Caco-2 (cell line): ENCODE measurements around the gene PPP4R1. TPM values are rescaled to one million over a fixed set of nuclear protein-coding genes. Genes with fewer than 3 reads are reported as not detected.

Source experiments
- BruUV-seq: library from RNA; stranded (reverse); fragments of 400-500 nt; replicated peaks from 2 replicates; lab custom pipeline; 2021; lab: Mats Ljungman, UMichigan
- CTCF ChIA-PET: fragments of 300-600 bp; sonication (Branson Sonifier 250); formaldehyde crosslinking; loops from one replicate; lab custom pipeline; 2022; ENCODE audit warnings: antibody characterized with exemption; lab: Charles Lee
- POLR2A ChIA-PET: fragments of 300-600 bp; sonication (Branson Sonifier 250); formaldehyde crosslinking; loops from one replicate; lab custom pipeline; 2022; ENCODE audit warnings: antibody characterized with exemption; lab: Charles Lee
- DNase-seq, 2 experiments: peaks; one replicate each; pipeline versions ENCODE4 v3.0.0 to v3.0.0-alpha.2; 2020 to 2022
- H3K27me3 ChIP-seq: replicated peaks from 2 replicates; pipeline ENCODE4 v1.6.0; 2011; ENCODE audit warnings: low read length; ENCODE audit not compliant: control insufficient read depth, insufficient read depth
- H3K36me3 ChIP-seq: 2 replicates; pipeline ENCODE4 v1.5.1; 2011; ENCODE audit warnings: low read length; ENCODE audit not compliant: control insufficient read depth, insufficient read depth
- H3K4me1 ChIP-seq: fragments of 250-450 bp; sonication (Bioruptor Pico); 2 replicates; pipeline ENCODE4 v1.5.1; 2020; ENCODE audit warnings: mild to moderate bottlenecking
- H3K4me3 ChIP-seq: 2 replicates; pipeline ENCODE4 v1.5.1; 2011; ENCODE audit warnings: low read depth, mild to moderate bottlenecking, control low read depth, low read length
- H3K9me3 ChIP-seq: fragments of 250-450 bp; sonication (Bioruptor Pico); 2 replicates; pipeline ENCODE4 v1.5.1; 2020; ENCODE audit warnings: mild to moderate bottlenecking, moderate library complexity
- H3K27ac Mint-ChIP-seq: one replicate; pipeline ENCODE4 v1.8.0; 2022; ENCODE audit warnings: mixed read lengths; ENCODE audit not compliant: unreplicated experiment
- H3K27me3 Mint-ChIP-seq: one replicate; pipeline ENCODE4 v1.8.0; 2022; ENCODE audit warnings: mixed read lengths; ENCODE audit not compliant: insufficient read depth, unreplicated experiment
- H3K36me3 Mint-ChIP-seq: one replicate; pipeline ENCODE4 v1.8.0; 2022; ENCODE audit warnings: mild to moderate bottlenecking, mixed read lengths; ENCODE audit not compliant: insufficient read depth, unreplicated experiment
- H3K4me1 Mint-ChIP-seq: one replicate; pipeline ENCODE4 v1.8.0; 2022; ENCODE audit warnings: low read depth, mixed read lengths; ENCODE audit not compliant: unreplicated experiment
- H3K4me3 Mint-ChIP-seq: one replicate; pipeline ENCODE4 v1.8.0; 2022; ENCODE audit warnings: mild to moderate bottlenecking, moderate library complexity, mixed read lengths; ENCODE audit not compliant: unreplicated experiment
- H3K9me3 Mint-ChIP-seq: one replicate; pipeline ENCODE4 v1.8.0; 2022; ENCODE audit warnings: mixed read lengths; ENCODE audit not compliant: unreplicated experiment
- intact Hi-C: fragments of 100-400 bp; cut with micrococcal nuclease; formaldehyde crosslinking; loops from one replicate; pipeline ENCODE4 v1.10.0; 2022; ENCODE audit not compliant: unreplicated experiment
- total RNA-seq: library from RNA; stranded (reverse); gene quantifications from 2 replicates; pipeline ENCODE4 v1.2.3, GENCODE V29; 2022
- TF ChIP-seq, protein P1 (sequence below), 2 experiments: fragments of 200-600 bp in 1 of 2; IDR thresholded peaks; 1 replicate in 1 of 2; 2 replicates in 1 of 2; pipeline versions ENCODE4 v1.5.1 to v1.8.0; 2011 to 2022; ENCODE audit warnings: antibody characterized with exemption in 1 of 2, control low read depth in 1 of 2, inconsistent platforms in 1 of 2, low read depth in 1 of 2, low read length in 1 of 2, mild to moderate bottlenecking in 1 of 2, moderate library complexity in 1 of 2; ENCODE audit not compliant: insufficient read depth in 1 of 2, severe bottlenecking in 1 of 2, unreplicated experiment in 1 of 2

The PPP4R1 gene
- total RNA-seq, 1 experiment from 2014 or later: 96.6 TPM

DNA sequence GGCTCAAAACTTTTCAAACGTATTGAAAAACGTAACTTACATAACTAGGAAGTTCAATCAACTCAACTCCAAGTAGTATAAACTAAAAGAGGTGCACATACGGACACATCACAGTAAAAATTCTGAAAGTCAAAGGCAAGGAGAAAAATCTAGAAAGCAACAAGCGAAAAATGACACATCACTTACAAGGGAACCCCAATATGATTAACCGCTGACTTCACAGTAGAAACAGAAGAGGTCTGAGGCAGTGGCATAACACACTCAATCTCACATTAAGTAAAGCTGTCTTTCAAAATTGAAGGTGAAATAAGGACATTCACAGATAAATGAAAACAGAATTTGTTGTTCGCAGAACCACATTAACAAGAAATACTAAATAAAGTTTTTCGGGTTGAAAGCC is 32.7 kb downstream of the PPP4R1 start:
- Histone ChIP-seq H3K4me1 (no peaks in the 10 kb centered on the region), H3K9me3 (no peaks in the 10 kb centered on the region), H3K36me3 (peaks cover 2% of the 10 kb centered on the region; the same call in 1 of the 2 replicates), H3K4me3 (no peak overlapping the region), H3K27me3 (no peaks in the 10 kb centered on the region)
- no peak for DNase-seq
- H3K4me3 Mint-ChIP-seq: no peak overlapping the region
- H3K27ac Mint-ChIP-seq: no peak overlapping the region
- no peaks in the 10 kb centered on the region for H3K9me3 Mint-ChIP-seq
- CTCF ChIA-PET: no interaction called here
- no peaks in the 10 kb centered on the region for H3K27me3 Mint-ChIP-seq
- BruUV-seq: no TSS peak
- TF ChIP-seq, protein P1, sequence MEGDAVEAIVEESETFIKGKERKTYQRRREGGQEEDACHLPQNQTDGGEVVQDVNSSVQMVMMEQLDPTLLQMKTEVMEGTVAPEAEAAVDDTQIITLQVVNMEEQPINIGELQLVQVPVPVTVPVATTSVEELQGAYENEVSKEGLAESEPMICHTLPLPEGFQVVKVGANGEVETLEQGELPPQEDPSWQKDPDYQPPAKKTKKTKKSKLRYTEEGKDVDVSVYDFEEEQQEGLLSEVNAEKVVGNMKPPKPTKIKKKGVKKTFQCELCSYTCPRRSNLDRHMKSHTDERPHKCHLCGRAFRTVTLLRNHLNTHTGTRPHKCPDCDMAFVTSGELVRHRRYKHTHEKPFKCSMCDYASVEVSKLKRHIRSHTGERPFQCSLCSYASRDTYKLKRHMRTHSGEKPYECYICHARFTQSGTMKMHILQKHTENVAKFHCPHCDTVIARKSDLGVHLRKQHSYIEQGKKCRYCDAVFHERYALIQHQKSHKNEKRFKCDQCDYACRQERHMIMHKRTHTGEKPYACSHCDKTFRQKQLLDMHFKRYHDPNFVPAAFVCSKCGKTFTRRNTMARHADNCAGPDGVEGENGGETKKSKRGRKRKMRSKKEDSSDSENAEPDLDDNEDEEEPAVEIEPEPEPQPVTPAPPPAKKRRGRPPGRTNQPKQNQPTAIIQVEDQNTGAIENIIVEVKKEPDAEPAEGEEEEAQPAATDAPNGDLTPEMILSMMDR (IDR thresholded peaks at IDR 0.05; ENCODE audit: insufficient read depth in 1 of 2, low read depth in 1 of 2, low read length in 1 of 2, severe bottlenecking in 1 of 2, unreplicated experiment in 1 of 2): no peak
- peaks cover 32% of the 10 kb centered on the region for H3K36me3 Mint-ChIP-seq
- H3K4me1 Mint-ChIP-seq: no peaks in the 10 kb centered on the region
- intact Hi-C loops: no loop called here
- POLR2A ChIA-PET: no interaction called here

DNA sequence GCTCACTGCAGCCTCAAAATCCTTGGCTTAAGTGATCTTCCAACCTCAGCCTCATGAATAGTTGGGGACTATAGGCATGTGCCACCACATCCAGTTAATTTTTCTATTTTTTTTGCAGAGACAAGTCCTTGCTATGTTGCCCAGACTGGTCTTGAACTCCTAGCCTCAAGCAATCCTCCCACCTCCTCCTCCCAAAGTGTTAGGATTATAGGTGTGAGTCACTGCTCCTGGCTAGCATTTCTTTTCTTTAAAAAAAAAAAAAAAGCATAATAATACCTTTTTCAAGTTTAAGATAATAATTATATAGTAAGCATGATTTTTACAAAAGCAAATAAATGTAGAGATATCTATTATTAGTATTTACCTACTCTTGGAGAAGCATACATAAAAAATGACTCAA is 36.1 kb downstream of the PPP4R1 start:
- Mint-ChIP-seq H3K27ac (no peak overlapping the region), H3K4me3 (no peak overlapping the region), H3K36me3 (peaks cover 46% of the 10 kb centered on the region), H3K4me1 (peaks cover 4% of the 10 kb centered on the region), H3K9me3 (no peaks in the 10 kb centered on the region), H3K27me3 (no peaks in the 10 kb centered on the region)
- Histone ChIP-seq H3K36me3 (peaks cover 2% of the 10 kb centered on the region), H3K27me3 (no peaks in the 10 kb centered on the region), H3K9me3 (no peaks in the 10 kb centered on the region), H3K4me3 (no peak overlapping the region), H3K4me1 (no peaks in the 10 kb centered on the region)
- no TSS peak for BruUV-seq
- CTCF ChIA-PET: no interaction called here
- TF ChIP-seq, protein P1 (IDR thresholded peaks at IDR 0.05; ENCODE audit: insufficient read depth in 1 of 2, low read depth in 1 of 2, low read length in 1 of 2, severe bottlenecking in 1 of 2, unreplicated experiment in 1 of 2): no peak
- no peak for DNase-seq
- POLR2A ChIA-PET: no interaction called here
- intact Hi-C loops: loop anchor here (10.0 kb wide), 1 partner anchor 376 kb away; no protein-coding TSS in a partner anchor

DNA sequence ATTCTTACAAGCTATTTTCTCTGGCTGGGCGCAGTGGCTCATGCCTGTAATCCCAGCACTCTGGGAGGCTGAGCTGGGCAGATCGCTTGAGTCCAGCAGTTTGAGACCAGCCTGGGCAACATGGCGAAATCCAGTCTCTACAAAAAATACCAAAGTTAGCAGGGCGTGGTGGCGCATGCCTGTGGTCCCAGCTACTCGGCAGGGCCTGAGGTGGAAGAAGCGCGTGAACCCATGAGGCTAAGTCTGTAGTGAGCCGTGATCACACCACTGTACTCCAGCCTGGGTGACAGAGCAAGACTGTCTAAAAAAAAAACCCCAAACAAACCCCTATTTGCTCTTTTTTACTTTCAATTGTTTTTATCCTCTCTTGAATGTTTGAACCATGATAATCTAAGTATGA is 37.0 kb downstream of the PPP4R1 start:
- Mint-ChIP-seq H3K4me3 (no peak overlapping the region), H3K9me3 (no peaks in the 10 kb centered on the region), H3K4me1 (peaks cover 4% of the 10 kb centered on the region), H3K27me3 (no peaks in the 10 kb centered on the region), H3K36me3 (peaks cover 39% of the 10 kb centered on the region), H3K27ac (no peak overlapping the region)
- H3K9me3 ChIP-seq: no peaks in the 10 kb centered on the region
- BruUV-seq: no TSS peak
- TF ChIP-seq, protein P1 (IDR thresholded peaks at IDR 0.05; ENCODE audit: insufficient read depth in 1 of 2, low read depth in 1 of 2, low read length in 1 of 2, severe bottlenecking in 1 of 2, unreplicated experiment in 1 of 2): no peak
- no peak for DNase-seq
- no peak overlapping the region for H3K4me3 ChIP-seq
- no peaks in the 10 kb centered on the region for H3K27me3 ChIP-seq
- intact Hi-C loops: loop anchor here (10.0 kb wide), 1 partner anchor 377 kb away; no protein-coding TSS in a partner anchor
- no peaks in the 10 kb centered on the region for H3K4me1 ChIP-seq
- CTCF ChIA-PET: no interaction called here
- POLR2A ChIA-PET: no interaction called here
- peaks cover 2% of the 10 kb centered on the region for H3K36me3 ChIP-seq
